ENCODE measurements around the gene USP51.
"Not testable (repeated sequence)": the region's sequence is repeated elsewhere in the genome, so short reads cannot be mapped to it uniquely, and the experiment has no call there.

Gene USP51

GRCh38 chrX:55487143-55487542 lies 2.5 kb downstream of the USP51 start:
- H3K9me3 ChIP-seq = no peaks in the 10 kb centered on the region
- no peak overlapping the region for H3K27ac ChIP-seq
- TF ChIP-seq CTCF (IDR thresholded peaks at IDR 0.05) = no peak

GRCh38 chrX:55486736-55487135 lies 2.9 kb downstream of the USP51 start:
- Histone ChIP-seq H3K27me3 (no peaks in the 10 kb centered on the region), H3K4me3 (ENCODE audit: low read depth in 1 of 2, low read length in 1 of 2) (no peak overlapping the region), H3K27ac (no peak overlapping the region), H3K4me1 (ENCODE audit: control insufficient read depth in 1 of 2, insufficient read depth in 1 of 2, low read depth in 1 of 2, low read length in 1 of 2) (peaks cover 6% of the 10 kb centered on the region in 2 experiments), H3K36me3 (no peaks in the 10 kb centered on the region), H3K9me3 (no peaks in the 10 kb centered on the region)
- no peak for TF ChIP-seq CTCF (IDR thresholded peaks at IDR 0.05)

More at GRCh38 chrX:55487143-55487542, 2.5 kb downstream of the USP51 start:
- H3K27me3 ChIP-seq = no peaks in the 10 kb centered on the region
- H3K36me3 ChIP-seq = no peaks in the 10 kb centered on the region
- H3K4me3 ChIP-seq (ENCODE audit: low read depth in 1 of 2, low read length in 1 of 2) = no peak overlapping the region
- H3K4me1 ChIP-seq (ENCODE audit: control insufficient read depth in 1 of 2, insufficient read depth in 1 of 2, low read depth in 1 of 2, low read length in 1 of 2) = peaks cover 6% of the 10 kb centered on the region in 2 experiments

GRCh38 chrX:55484948-55485347 lies 4.7 kb downstream of the USP51 start:
- TF ChIP-seq CTCF (IDR thresholded peaks at IDR 0.05) = no peak
- H3K4me1 ChIP-seq (ENCODE audit: control insufficient read depth in 1 of 2, insufficient read depth in 1 of 2, low read depth in 1 of 2, low read length in 1 of 2) = peaks cover 6% of the 10 kb centered on the region in 2 experiments

GRCh38 chrX:55480390-55481062 lies 9.1 kb downstream of the USP51 start:
- Histone ChIP-seq H3K4me1 (ENCODE audit: control insufficient read depth in 1 of 2, insufficient read depth in 1 of 2, low read depth in 1 of 2, low read length in 1 of 2) (no peaks in the 10 kb centered on the region), H3K27me3 (no peaks in the 10 kb centered on the region), H3K36me3 (no peaks in the 10 kb centered on the region), H3K27ac (no peak overlapping the region), H3K4me3 (ENCODE audit: low read depth in 1 of 2, low read length in 1 of 2) (no peak overlapping the region), H3K9me3 (no peaks in the 10 kb centered on the region)
- TF ChIP-seq CTCF (IDR thresholded peaks at IDR 0.05) = no peak

More at GRCh38 chrX:55484948-55485347, 4.7 kb downstream of the USP51 start:
- H3K36me3 ChIP-seq = no peaks in the 10 kb centered on the region
- H3K27ac ChIP-seq = no peak overlapping the region
- no peaks in the 10 kb centered on the region for H3K9me3 ChIP-seq
- H3K4me3 ChIP-seq (ENCODE audit: low read depth in 1 of 2, low read length in 1 of 2) = no peak overlapping the region
- no peaks in the 10 kb centered on the region for H3K27me3 ChIP-seq

GRCh38 chrX:55479956-55480355 lies 9.7 kb downstream of the USP51 start:
- not testable (repeated sequence) for H3K4me1 ChIP-seq (ENCODE audit: control insufficient read depth in 1 of 2, insufficient read depth in 1 of 2, low read depth in 1 of 2, low read length in 1 of 2); H3K9me3 ChIP-seq; H3K27me3 ChIP-seq; H3K27ac ChIP-seq; H3K4me3 ChIP-seq (ENCODE audit: low read depth in 1 of 2, low read length in 1 of 2); H3K36me3 ChIP-seq

GRCh38 chrX:55465791-55466190 lies 23.9 kb downstream of the USP51 start:
- not testable (repeated sequence) for H3K27ac ChIP-seq; H3K4me1 ChIP-seq (ENCODE audit: control insufficient read depth in 1 of 2, insufficient read depth in 1 of 2, low read depth in 1 of 2, low read length in 1 of 2); H3K4me3 ChIP-seq (ENCODE audit: low read depth in 1 of 2, low read length in 1 of 2); H3K27me3 ChIP-seq; H3K9me3 ChIP-seq; H3K36me3 ChIP-seq

- H3K36me3 ChIP-seq; H3K27me3 ChIP-seq; H3K4me1 ChIP-seq (ENCODE audit: control insufficient read depth in 1 of 2, insufficient read depth in 1 of 2, low read depth in 1 of 2, low read length in 1 of 2); H3K4me3 ChIP-seq (ENCODE audit: low read depth in 1 of 2, low read length in 1 of 2); H3K9me3 ChIP-seq; H3K27ac ChIP-seq: not testable (repeated sequence)
Observed at GRCh38 chrX:55465108-55465507, 24.5 kb downstream of the USP51 start.

GRCh38 chrX:55464050-55464449 lies 25.6 kb downstream of the USP51 start:
- not testable (repeated sequence) for H3K27me3 ChIP-seq; H3K4me1 ChIP-seq (ENCODE audit: control insufficient read depth in 1 of 2, insufficient read depth in 1 of 2, low read depth in 1 of 2, low read length in 1 of 2); H3K36me3 ChIP-seq; H3K27ac ChIP-seq; H3K4me3 ChIP-seq (ENCODE audit: low read depth in 1 of 2, low read length in 1 of 2); H3K9me3 ChIP-seq

- H3K36me3 ChIP-seq = not testable (repeated sequence)
Observed at GRCh38 chrX:55459926-55460325, 29.7 kb downstream of the USP51 start.

GRCh38 chrX:55459426-55459825 lies 30.2 kb downstream of the USP51 start:
- not testable (repeated sequence) for H3K27ac ChIP-seq; H3K36me3 ChIP-seq; H3K4me3 ChIP-seq (ENCODE audit: low read depth in 1 of 2, low read length in 1 of 2)

More at GRCh38 chrX:55459926-55460325, 29.7 kb downstream of the USP51 start:
- not testable (repeated sequence) for H3K27me3 ChIP-seq; H3K4me3 ChIP-seq (ENCODE audit: low read depth in 1 of 2, low read length in 1 of 2); H3K9me3 ChIP-seq; H3K4me1 ChIP-seq (ENCODE audit: control insufficient read depth in 1 of 2, insufficient read depth in 1 of 2, low read depth in 1 of 2, low read length in 1 of 2); H3K27ac ChIP-seq

More at GRCh38 chrX:55459426-55459825, 30.2 kb downstream of the USP51 start:
- not testable (repeated sequence) for H3K27me3 ChIP-seq; H3K9me3 ChIP-seq; H3K4me1 ChIP-seq (ENCODE audit: control insufficient read depth in 1 of 2, insufficient read depth in 1 of 2, low read depth in 1 of 2, low read length in 1 of 2)

Data from neutrophil (primary cell).